ENCODE data around the gene LMF2. TPM values are rescaled to one million over a fixed set of nuclear protein-coding genes. Genes with fewer than 3 reads are reported as not detected.

The LMF2 gene, protein sequence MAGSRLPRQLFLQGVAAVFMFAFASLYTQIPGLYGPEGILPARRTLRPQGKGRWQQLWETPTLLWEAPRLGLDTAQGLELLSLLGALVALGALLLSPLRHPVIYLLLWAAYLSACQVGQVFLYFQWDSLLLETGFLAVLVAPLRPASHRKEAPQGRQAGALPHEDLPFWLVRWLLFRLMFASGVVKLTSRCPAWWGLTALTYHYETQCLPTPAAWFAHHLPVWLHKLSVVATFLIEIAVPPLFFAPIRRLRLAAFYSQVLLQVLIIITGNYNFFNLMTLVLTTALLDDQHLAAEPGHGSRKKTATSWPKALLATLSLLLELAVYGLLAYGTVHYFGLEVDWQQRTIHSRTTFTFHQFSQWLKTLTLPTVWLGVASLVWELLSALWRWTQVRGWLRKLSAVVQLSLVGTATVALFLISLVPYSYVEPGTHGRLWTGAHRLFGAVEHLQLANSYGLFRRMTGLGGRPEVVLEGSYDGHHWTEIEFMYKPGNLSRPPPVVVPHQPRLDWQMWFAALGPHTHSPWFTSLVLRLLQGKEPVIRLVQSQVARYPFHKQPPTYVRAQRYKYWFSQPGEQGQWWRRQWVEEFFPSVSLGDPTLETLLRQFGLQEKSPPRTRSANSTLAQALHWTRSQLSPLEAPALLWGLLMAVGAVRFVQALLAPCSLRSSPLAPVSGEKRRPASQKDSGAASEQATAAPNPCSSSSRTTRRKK
- 10 to 100 TPM; 49.6 to 69.9 TPM for total RNA-seq

GRCh38 chr22:50507421-50507990, at the start of gene LMF2:
TSS of gene LMF2 (minus strand) at chr22:50507702. CDS start at chr22:50507675, 27 bp downstream.

GRCh38 chr22:50545522-50546325, 38.2 kb upstream of the LMF2 start, which contains the start of gene KLHDC7B:
TSS of gene KLHDC7B (plus strand) at chr22:50545899. CDS start at chr22:50546244, 345 bp downstream.

DNA sequence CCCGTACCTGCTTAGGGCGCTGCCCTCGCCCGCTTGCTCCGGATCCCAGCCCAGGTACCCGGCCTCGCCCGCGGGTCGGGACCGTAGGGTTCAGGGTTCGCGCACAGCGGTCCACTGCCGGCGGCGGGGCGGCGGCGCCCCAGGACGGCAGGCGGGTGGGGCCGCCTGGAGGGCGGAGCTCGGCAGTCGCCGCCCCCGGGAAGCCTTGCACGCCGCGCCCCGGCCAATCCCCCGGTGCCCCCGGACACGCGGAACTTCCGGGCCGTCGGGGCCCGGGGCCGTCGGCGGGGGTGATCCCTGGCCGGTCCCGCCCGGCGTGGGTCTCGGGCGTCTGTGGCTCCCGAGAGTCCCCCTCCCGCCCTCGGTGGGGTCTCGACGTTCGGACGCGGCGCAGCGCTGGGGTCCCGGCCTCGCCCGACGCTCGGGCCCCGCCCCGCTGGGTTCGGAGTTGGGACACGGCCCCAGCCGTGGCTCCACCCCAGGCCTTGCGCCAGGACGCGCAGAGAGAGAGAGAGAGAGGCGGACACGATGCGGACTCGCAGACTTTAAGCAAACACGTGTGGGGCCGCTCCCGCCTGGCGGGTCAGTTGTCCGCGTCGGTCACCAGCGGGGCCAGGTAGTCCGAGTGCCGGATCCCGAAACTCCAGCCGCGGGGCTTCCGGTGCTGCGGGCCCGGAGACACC, 22.5 kb upstream of the LMF2 start, which contains the start of gene TYMP:
Gene TYMP, minus strand, starts transcription at position 116 of the 683 bp plus-strand sequence. CDS start 303 bp downstream, outside the sequence.

DNA sequence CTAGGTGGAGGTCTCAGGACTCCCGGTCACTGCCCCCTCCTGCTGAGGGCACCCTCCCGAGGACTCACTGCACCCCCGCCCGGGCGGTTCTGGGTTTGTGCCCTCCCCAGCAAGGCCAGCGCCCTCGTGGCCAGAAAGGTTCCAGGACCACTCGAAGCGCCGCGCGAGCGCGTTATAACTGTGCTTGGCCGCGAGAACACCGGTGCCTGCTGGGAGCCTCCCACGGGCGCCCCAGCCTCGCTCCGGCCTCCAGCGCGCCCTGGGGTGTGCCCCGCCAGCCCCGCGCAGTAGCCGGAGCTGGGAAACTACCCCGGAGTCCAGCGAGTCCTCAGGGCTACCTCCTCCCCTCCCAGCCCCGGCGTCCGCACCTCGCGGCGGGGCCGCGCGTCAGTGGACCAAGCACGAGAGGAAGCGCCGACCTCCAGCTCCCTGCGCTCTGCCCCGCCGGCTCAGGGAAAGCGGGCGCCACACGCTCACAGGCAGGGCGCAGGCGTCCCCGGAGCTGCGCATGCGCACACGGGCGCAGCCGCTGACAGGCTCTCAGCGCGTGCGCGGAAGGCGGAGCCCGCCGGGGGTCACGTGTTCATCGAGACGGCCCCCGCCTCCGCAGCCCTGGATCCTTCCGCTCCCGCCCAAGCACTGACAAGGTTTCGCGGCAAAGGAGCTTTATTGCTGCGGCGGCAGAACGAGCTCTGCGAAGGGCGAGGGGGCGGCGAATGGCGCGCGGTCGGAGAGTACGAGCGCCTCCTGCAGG, 17.8 kb upstream of the LMF2 start, which contains the start of gene SCO2:
Gene SCO2, minus strand, starts transcription at position 495 of the 754 bp plus-strand sequence. CDS start 1,187 bp downstream, outside the sequence.

DNA sequence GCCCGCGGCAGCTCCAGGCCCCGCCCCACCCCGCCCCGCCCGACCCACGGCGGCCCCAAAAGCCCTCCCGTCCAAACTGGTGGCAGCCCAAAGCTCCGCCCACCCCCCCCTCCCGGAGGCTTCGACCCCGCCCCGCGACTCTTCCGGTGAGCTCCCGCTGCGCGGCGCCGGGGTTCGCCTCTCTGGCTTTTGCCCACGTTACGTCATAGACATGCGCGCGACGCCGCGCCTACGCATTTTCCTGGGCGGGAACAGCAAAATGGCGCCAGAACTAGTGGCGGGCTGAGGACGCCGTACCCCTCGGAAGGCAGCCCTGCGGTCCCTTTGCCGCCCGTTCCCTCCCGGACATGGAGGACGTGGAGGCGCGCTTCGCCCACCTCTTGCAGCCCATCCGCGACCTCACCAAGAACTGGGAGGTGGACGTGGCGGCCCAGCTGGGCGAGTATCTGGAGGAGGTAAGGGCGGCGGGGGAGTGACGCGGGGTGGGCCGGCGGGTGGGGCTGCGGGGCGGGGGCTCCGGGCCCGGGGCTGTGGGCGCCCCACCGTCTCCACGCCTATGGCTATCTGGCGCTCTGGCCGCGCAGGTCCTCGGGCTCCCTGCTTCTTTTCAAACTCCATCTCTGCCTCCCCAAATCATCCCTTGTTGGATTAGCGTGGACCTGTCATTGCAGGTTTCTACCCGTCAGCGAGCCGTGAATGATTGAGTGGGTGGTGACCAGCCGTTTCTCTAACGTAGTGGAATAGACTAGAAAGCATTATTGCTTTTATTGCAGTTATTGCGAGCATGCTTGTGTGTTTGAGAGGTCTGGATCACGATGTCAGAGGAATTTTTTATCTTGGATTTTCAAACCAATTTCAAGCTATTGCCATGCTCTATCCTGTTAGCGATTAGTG, 736 bp upstream of the LMF2 start, which contains the start of gene NCAPH2:
Gene NCAPH2, plus strand, starts transcription at position 234 of the 894 bp plus-strand sequence. Its CDS starts 114 bp downstream, at position 348.

GRCh38 chr22:50486561-50487289, 20.8 kb downstream of the LMF2 start, which contains the start of gene MIOX:
TSS of gene MIOX (plus strand) at chr22:50486859. CDS start at chr22:50486898, 39 bp downstream.

GRCh38 chr22:50481440-50482106, 25.9 kb downstream of the LMF2 start, which contains the start of gene ADM2:
TSS of gene ADM2 (plus strand) at chr22:50481543. CDS start at chr22:50481848, 305 bp downstream.

DNA sequence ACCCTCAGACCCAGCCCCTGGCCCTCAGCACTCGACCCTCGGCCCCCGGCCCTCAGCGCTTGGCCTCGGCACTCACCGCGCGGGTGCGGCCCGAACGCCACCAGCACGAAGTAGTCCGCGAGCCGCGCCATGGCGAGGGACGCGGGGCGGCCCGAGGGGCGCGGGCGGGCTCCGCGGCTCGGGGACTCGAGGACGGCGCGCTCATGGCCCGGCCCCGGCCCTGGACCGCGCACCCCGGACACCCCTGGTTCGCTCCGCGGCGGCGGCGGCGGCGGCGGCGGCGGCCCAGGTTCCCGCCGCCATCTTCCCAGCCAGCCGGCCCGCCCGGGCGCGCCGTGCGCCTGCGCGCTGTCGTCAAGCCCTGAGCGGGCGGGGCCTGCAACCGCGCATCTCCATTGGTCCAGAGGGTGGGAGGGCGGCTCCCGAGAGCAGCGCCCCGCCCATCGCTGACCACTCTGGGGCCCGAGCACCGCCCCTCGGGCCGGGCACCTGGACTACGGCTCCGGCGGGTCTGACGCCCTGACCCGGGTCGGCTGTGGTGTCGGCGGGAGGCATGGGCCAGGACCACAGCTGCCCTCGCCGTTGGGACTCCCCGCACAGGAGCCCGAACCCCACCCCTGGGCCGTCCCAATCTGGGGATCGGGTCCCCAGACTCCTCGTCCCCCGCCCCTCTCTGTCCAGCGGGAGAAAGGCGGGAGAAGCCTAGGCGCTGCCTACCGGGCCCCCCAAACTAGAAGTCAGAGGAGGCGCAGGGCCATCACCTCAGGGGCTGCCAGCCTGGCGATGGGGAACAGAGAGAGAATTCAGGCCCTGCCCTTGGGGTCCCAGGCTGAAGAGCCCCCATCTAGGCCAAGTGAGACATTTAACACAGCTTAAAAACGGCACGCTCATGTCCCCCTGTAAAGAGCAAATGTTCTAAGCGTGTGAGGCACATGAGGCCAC, 32.5 kb downstream of the LMF2 start, which contains the start of gene SBF1:
Gene SBF1, minus strand, starts transcription at position 326 of the 942 bp plus-strand sequence. Its CDS starts 195 bp downstream, at position 131.

Other genes with a start within 250 kb of the LMF2 start
- 10 to 100 TPM; 20.6 to 21.7 TPM for gene MAPK12, start 246.0 kb downstream of the LMF2 start, total RNA-seq
- gene MAPK11, start 237.3 kb downstream of the LMF2 start, total RNA-seq: 1 to 10 TPM; 1.7 to 2.1 TPM
- gene PLXNB2, start 200.1 kb downstream of the LMF2 start, total RNA-seq: 10 to 100 TPM; 56.3 to 66.1 TPM
- 1 to 10 TPM in 1 of 2 donors, under 1 TPM in 1; 0.67 to 2.8 TPM for gene DENND6B, start 180.7 kb downstream of the LMF2 start, total RNA-seq
- 10 to 100 TPM; 40.0 to 53.3 TPM for gene PPP6R2, start 164.4 kb downstream of the LMF2 start, total RNA-seq
- gene SBF1, start 32.7 kb downstream of the LMF2 start, total RNA-seq: 10 to 100 TPM; 61.9 to 68.5 TPM
- gene ADM2, start 26.2 kb downstream of the LMF2 start, total RNA-seq: 1 to 10 TPM in 1 of 2 donors, under 1 TPM in 1; 0.33 to 1.0 TPM
- not detected for gene MIOX, start 20.8 kb downstream of the LMF2 start, total RNA-seq
- gene NCAPH2, start 522 bp upstream of the LMF2 start, total RNA-seq: 10 to 100 TPM; 35.8 to 56.6 TPM
- gene SCO2, start 17.9 kb upstream of the LMF2 start, total RNA-seq: 1 to 10 TPM; 5.2 to 6.3 TPM
- gene TYMP, start 22.3 kb upstream of the LMF2 start, total RNA-seq: 100 to 1,000 TPM; 295 to 352 TPM
- under 1 TPM in 1 of 2 donors, not detected in 1; under 0.01 TPM for gene KLHDC7B, start 38.2 kb upstream of the LMF2 start, total RNA-seq
- not detected for gene SYCE3, start 55.2 kb upstream of the LMF2 start, total RNA-seq
- gene CPT1B, start 70.7 kb upstream of the LMF2 start, total RNA-seq: 10 to 100 TPM in 1 of 2 donors, 1 to 10 TPM in 1; 7.7 to 15.5 TPM
- gene CHKB, start 75.1 kb upstream of the LMF2 start, total RNA-seq: 10 to 100 TPM; 25.0 to 41.3 TPM
- 1 to 10 TPM; 7.7 to 9.6 TPM for gene MAPK8IP2, start 93.1 kb upstream of the LMF2 start, total RNA-seq
- 10 to 100 TPM; 22.3 to 37.5 TPM for gene ARSA, start 120.5 kb upstream of the LMF2 start, total RNA-seq
- gene SHANK3, start 165.1 kb upstream of the LMF2 start, total RNA-seq: 1 to 10 TPM; 2.8 to 4.7 TPM
- gene ACR, start 230.5 kb upstream of the LMF2 start, total RNA-seq: not detected